ENCODE results near the gene PRKCB.

- TF ChIP-seq POLR2AphosphoS5 (IDR thresholded peaks at IDR 0.05) = no peak
- TF ChIP-seq CTCF (IDR thresholded peaks at IDR 0.05; ENCODE audit: poor library complexity, severe bottlenecking) = no peak
- no peak for TF ChIP-seq EZH2 (IDR thresholded peaks at IDR 0.05; ENCODE audit: borderline replicate concordance, insufficient read depth, low read length, poor library complexity, severe bottlenecking)
- TF ChIP-seq TAF1 (IDR thresholded peaks at IDR 0.05; ENCODE audit: low read depth) = no peak
- no peak for TF ChIP-seq REST (IDR thresholded peaks at IDR 0.05; ENCODE audit: borderline replicate concordance)
- no peak for TF ChIP-seq MXI1 (conservative IDR thresholded peaks at IDR 0.05; ENCODE audit: poor library complexity, severe bottlenecking)
Measured at GRCh38 chr16:23996258-23996955, 160.6 kb downstream of the PRKCB start.

Data from neural cell (in vitro differentiated cells).